Vagina (tissue), 2 donors: ENCODE results near the gene ATP8A2.

Source experiments
- CTCF ChIP-seq, 3 experiments: fragments of 450-650 bp in 2 of 3; fragments of 200-600 bp in 1 of 3; sonication (generic) in 1 of 3; IDR thresholded peaks; one replicate each; pipeline ENCODE4 v1.5.1; 2017 to 2019; ENCODE audit warnings: antibody characterized with exemption in 3 of 3, mild to moderate bottlenecking in 2 of 3, moderate library complexity in 2 of 3
- POLR2A ChIP-seq, 2 donors: fragments of 450-650 bp; IDR thresholded peaks; one replicate each; pipeline ENCODE4 v1.6.1; 2017; ENCODE audit warnings: antibody characterized with exemption in 2 of 2, mild to moderate bottlenecking in 2 of 2, moderate library complexity in 2 of 2
- POLR2AphosphoS5 ChIP-seq, 2 donors: sonication (generic); formaldehyde crosslinking; IDR thresholded peaks; one replicate each; pipeline ENCODE4 v1.9.0; 2017; ENCODE audit warnings: antibody characterized with exemption in 2 of 2, mild to moderate bottlenecking in 2 of 2, low read depth in 1 of 2; ENCODE audit not compliant: insufficient read depth in 1 of 2

- TF ChIP-seq CTCF (IDR thresholded peaks at IDR 0.05) = no peak
- TF ChIP-seq POLR2A (IDR thresholded peaks at IDR 0.05) = no peak
- no peak for TF ChIP-seq POLR2AphosphoS5 (IDR thresholded peaks at IDR 0.05; ENCODE audit: insufficient read depth in 1 of 2, low read depth in 1 of 2)
Measured at GRCh38 chr13:25887962-25888655, 516.3 kb downstream of the ATP8A2 start.
